ENCODE measurements around the gene TMEM154.

DNA sequence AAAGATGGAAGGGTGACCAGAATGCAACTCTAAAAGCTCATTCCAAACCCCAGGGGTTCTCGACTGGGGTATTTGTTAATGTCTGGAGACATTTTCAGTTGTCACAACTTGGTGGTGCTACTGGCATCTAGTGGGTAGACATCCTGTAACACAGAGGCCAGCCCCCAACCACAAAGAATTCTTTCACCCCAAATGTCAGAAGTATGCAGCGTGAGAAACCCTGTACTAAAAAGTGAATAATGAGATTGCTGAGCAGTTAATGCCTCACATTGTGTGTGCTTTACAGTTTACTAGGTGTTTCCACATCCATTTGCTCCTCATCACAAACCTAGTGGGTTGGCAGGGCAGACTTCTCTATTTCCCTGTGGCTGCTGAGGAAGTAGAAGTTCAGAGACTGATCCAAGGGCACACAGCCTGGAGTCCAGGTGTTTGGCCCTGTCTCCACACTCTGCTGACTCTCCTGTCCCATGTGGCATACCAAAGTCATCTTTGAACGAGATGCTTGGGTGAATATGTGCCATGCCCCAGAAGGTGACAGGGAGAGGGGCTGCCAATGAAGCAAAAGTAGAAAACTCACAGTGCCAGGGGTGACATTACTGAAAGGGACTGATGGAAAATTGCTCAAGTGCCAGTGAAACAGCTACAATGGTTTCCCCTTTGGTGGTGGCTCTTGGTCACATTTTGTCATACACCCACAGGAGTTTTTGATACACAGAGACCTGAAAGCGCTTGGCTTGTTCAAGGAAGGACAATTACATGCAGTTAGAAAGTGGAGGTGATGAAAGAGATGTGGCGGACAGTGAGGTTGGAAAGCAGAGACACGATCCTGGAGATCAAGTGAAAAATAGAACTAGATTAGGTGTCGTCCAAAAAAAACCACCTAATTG lies 10.1 kb upstream of the TMEM154 start:
- TF ChIP-seq CTCF (IDR thresholded peaks at IDR 0.05) (no peak), POLR2A (IDR thresholded peaks at IDR 0.05) (no peak)

Data from transverse colon (tissue), 3 donors.